Measurements from ENCODE around the gene ATOSA.

- TF ChIP-seq TAF1 (IDR thresholded peaks at IDR 0.05; ENCODE audit: borderline replicate concordance, insufficient read depth, low read length) = no peak
- TF ChIP-seq POLR2AphosphoS5 (IDR thresholded peaks at IDR 0.05; ENCODE audit: low read depth, low read length) = no peak
These were observed 20.2 kb downstream of the ATOSA start for GRCh38 chr15:52658955-52659354.
